IPS DF 6.9 (cell line): ENCODE results near the gene DDX43.

Experiments used
- DNase-seq: peaks from one replicate; pipeline ENCODE4 v3.0.0-alpha.2; 2013; ENCODE audit warnings: low read depth, low spot score
- H3K27ac ChIP-seq: one replicate; pipeline ENCODE4 v1.5.1; 2013; ENCODE audit warnings: low read length, control low read depth
- H3K27me3 ChIP-seq: 2 replicates; pipeline ENCODE4 v1.6.1; 2013; ENCODE audit warnings: mild to moderate bottlenecking, low read length; ENCODE audit not compliant: control insufficient read depth, insufficient read depth
- H3K36me3 ChIP-seq: 2 replicates; pipeline ENCODE4 v1.6.1; 2013; ENCODE audit warnings: low read length; ENCODE audit not compliant: control insufficient read depth, insufficient read depth
- H3K4me1 ChIP-seq: 2 replicates; pipeline ENCODE4 v1.6.1; 2013; ENCODE audit warnings: low read length; ENCODE audit not compliant: control insufficient read depth, insufficient read depth
- H3K4me3 ChIP-seq: 2 replicates; pipeline ENCODE4 v1.5.1; 2013; ENCODE audit warnings: mild to moderate bottlenecking, low read length
- H3K9me3 ChIP-seq: 2 replicates; pipeline ENCODE4 v1.6.1; 2013; ENCODE audit warnings: low read length, inconsistent platforms; ENCODE audit not compliant: control insufficient read depth, insufficient read depth
- WGBS: extraction: QIAGEN DNeasy Blood & Tissue Kit; methylation state at CpG from one replicate; pipeline ENCODE4 v1.1.7; 2013; ENCODE audit warnings: mixed read lengths, missing lambda C conversion rate; ENCODE audit not compliant: insufficient read length, insufficient coverage; 5-methylcytosine and 5-hydroxymethylcytosine counted together

Gene DDX43

DNA sequence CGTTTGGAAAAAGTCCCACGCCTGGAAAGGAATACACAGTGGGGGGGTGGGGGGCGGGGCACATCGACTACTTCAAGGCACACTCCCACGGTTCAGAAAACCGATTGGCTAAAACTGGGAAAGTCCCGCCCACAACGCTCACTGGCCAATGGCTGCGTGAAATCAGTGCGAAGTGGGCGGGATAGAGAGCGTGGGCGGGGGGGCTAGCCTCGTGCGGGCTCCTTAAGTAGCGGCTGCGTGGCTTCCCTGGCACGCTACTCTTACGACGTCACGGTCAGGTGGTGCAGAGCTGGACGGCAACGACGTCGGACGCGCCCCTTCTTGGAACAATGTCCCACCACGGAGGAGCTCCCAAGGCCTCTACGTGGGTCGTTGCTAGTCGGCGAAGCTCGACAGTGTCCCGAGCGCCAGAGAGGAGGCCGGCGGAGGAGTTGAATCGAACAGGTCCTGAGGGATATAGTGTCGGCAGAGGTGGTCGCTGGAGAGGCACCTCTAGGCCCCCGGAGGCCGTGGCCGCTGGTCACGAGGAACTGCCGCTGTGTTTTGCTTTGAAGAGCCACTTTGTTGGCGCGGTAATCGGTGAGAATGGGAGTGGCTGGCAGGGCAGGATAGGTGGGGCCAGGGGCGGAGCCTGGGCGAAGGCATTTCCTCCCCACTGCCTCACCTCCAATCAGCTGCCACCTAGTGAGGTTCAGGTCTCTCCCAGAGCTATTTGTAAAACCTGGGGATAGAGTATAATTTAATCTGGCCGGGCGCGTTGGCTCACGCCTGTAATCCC lies at the start of gene DDX43:
Gene DDX43, plus strand, starts transcription at position 252 of the 778 bp plus-strand sequence. Its CDS starts 78 bp downstream, at position 330.
- Histone ChIP-seq H3K4me3 (no peak within 1 kb of the TSS), H3K9me3 (no peaks in the 10 kb centered on the region), H3K4me1 (peaks cover 1% of the 10 kb centered on the region; the same call in 1 of the 2 replicates), H3K27me3 (no peaks in the 10 kb centered on the region), H3K36me3 (no peaks in the 10 kb centered on the region), H3K27ac (no peak within 1 kb of the TSS)
- WGBS = no CpG with 5 or more reads among the region's 54 CpGs
- no peak for DNase-seq

DNA sequence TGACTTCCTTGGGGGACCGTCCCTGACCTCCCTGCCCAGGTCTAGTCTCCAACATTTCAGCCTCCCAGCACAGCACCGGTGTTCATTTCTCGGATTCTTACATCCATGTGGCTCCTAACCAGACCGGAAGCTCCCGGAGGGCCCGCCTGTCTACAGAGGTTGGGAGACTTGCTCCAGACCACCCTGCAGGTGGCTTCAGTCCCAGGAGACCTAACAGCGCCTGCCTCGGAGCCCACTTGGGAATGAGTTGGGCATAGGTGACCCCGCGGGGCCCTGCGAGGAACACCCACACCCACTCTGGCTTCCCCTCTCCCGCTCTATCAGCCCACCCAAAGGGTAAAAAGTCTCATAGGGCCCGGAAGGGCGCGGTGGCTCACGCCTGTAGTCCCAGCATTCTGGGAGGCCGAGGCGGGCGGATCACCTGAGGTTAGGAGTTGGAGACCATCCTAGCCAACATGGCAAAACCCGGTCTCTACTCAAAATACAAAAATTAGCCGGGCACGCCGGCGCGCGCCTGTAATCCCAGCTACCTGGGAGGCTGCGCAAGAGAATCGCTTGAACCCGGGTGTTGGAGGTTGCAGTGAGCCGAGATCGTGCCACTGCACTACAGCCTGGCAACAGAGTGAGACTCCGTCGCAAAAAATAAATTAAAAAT lies 46.0 kb upstream of the DDX43 start:
- no peak overlapping the region for H3K27ac ChIP-seq
- H3K4me3 ChIP-seq = no peak overlapping the region
- H3K9me3 ChIP-seq = no peaks in the 10 kb centered on the region
- DNase-seq = no peak
- WGBS = no CpG with 5 or more reads among the region's 33 CpGs
- H3K4me1 ChIP-seq = peaks cover 5% of the 10 kb centered on the region; the same call in 1 of the 2 replicates
- no peaks in the 10 kb centered on the region for H3K36me3 ChIP-seq
- H3K27me3 ChIP-seq = no peaks in the 10 kb centered on the region

DNA sequence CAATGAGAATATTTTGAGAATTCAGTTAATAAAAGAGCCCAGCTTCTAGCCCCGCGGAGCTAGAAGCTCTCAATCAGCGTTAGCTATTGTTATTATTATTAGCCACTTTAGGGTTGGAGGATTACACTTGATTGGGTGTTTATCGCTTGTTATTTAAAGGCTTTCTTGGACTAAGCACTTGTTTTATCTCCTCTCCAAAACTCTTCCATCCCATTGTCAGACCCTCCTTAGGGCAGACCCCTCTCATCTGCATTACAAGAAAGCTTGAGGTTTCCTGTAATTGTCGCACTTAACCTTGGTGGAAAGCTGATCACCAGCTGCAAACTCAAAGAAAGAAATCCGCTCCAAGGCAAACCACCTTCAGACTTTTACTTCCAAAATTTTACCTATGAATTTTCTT lies 45.3 kb upstream of the DDX43 start:
- H3K9me3 ChIP-seq = no peaks in the 10 kb centered on the region
- peaks cover 5% of the 10 kb centered on the region for H3K4me1 ChIP-seq
- H3K27ac ChIP-seq = no peak overlapping the region
- H3K36me3 ChIP-seq = no peaks in the 10 kb centered on the region; the same call in 1 of the 2 replicates
- DNase-seq = peak; percentile 85
- no peak overlapping the region for H3K4me3 ChIP-seq
- no peaks in the 10 kb centered on the region for H3K27me3 ChIP-seq
- no CpG with 5 or more reads among the region's 6 CpGs for WGBS

DNA sequence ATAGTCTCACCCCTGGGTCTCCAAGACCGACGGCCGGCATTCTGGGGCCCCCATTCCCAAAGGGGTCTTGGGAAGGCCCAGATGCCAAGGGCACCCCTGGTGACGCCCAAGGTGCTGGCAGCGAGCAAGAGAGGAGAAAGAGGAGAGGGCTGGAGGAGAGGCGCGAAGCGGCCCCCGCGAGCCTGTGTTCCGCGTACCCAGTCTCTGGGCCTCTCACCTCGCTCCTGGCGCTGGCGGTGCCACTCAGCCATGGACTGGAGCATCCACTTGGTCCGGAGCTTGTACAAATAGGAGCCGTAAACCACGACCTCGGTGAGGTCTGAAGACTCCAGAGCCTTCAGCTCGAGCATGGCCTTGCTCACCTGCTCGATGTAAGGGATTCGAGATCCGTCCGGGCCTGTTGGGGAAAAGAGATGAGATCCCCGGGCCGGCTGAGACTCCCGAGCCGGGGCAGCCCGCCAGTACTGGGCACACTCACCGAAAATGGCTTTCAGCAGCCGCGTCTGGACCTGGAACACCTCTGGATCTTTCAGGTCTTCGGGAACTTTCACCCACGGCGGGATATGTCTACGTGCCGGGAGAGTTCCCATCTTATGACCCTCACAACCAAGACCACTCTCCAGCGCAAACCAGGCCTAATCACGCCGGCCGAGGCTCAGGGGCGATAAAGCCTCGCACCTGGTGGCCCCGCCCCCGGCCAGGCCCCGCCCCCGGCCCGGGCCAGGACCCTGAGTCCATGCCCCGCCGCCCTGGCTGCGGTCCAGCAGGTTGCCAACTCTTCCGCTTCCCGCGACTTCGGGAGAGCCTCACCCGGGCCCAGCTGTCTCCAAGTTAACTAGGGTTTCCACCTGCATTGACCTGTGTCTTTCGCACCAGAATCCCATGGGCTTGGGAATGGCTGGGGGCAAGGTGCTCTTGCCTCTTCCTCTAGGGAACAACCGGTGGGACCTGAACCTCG lies 40.7 kb upstream of the DDX43 start, which contains the start of gene DPPA5:
Gene DPPA5, minus strand, starts transcription at position 641 of the 958 bp plus-strand sequence. Its CDS starts 51 bp downstream, at position 590.
- DNase-seq = no peak
- H3K4me3 ChIP-seq = no peak within 1 kb of the TSS
- H3K27ac ChIP-seq = no peak within 1 kb of the TSS
- WGBS = no CpG with 5 or more reads among the region's 59 CpGs
- no peaks in the 10 kb centered on the region for H3K9me3 ChIP-seq
- H3K27me3 ChIP-seq = no peaks in the 10 kb centered on the region
- no peaks in the 10 kb centered on the region; the same call in 1 of the 2 replicates for H3K36me3 ChIP-seq
- peaks cover 5% of the 10 kb centered on the region for H3K4me1 ChIP-seq

DNA sequence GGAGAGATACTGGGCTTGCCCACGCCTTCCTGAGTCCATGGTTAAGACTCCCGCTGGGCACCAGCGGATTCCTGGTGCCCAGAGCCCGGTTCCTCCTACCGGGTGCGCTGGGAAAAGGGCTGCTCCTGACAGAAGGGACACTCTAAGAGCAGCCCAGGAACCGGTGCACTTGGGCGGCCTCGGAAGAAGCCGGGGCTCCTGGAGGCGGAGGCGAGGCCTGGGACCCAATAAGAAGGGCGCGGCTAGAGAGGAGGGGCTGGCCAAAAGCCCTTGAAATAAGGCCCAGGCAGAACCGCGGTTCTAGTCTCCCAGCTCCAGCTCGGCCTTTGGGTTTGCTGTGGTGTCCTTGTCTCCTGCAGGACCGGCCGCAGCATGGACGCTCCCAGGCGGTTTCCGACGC lies 32.3 kb upstream of the DDX43 start, which contains the start of gene KHDC3L:
Gene KHDC3L, plus strand, starts transcription at position 301 of the 400 bp plus-strand sequence. Its CDS starts 72 bp downstream, at position 373.
- Histone ChIP-seq H3K9me3 (no peaks in the 10 kb centered on the region), H3K4me3 (no peak within 1 kb of the TSS), H3K27me3 (no peaks in the 10 kb centered on the region), H3K4me1 (no peaks in the 10 kb centered on the region), H3K27ac (no peak within 1 kb of the TSS), H3K36me3 (no peaks in the 10 kb centered on the region)
- DNase-seq = no peak
- no CpG with 5 or more reads among the region's 23 CpGs for WGBS

DNA sequence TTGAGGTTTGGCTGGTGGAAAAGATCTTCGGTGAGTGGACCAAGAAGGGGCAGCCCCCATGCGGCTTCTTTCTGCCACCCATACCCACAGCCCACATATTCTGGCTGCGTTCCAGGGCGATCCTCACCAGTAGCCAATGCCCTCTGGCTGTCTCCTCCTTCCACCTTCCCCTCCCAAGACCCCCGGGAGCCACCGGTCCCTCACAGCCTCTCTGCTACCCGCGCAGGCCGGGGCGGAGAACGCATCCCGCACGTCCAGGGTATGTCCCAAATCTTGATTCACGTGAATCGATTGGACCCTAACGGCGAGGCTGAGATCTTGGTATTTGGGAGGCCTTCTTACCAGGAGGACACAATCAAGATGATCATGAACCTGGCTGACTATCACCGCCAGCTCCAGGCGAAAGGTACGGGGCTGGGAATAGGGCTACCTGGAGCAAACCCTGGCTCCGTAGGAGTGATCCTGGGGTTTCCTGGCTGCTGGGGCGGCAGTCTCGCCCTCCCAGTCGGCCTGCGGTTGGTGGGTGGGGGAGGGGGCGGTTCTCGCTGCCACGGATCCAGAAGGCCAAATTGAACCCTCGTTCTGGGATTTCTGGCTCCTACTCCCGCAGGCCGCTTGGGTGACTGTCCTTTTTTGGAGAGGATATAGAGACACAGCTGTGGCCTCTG lies 31.6 kb upstream of the DDX43 start:
- DNase-seq = no peak
- no peak overlapping the region for H3K4me3 ChIP-seq
- WGBS = no CpG with 5 or more reads among the region's 31 CpGs

DNA sequence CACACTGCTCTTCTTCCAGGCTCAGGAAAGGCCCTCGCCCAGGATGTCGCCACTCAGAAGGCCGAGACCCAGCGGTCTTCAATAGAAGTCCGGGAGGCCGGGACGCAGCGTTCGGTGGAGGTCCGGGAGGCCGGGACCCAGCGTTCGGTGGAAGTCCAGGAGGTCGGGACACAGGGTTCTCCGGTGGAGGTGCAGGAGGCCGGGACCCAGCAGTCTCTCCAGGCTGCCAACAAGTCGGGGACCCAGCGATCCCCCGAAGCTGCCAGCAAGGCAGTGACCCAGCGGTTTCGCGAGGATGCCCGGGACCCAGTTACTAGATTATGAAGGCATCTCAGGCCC lies 31.1 kb upstream of the DDX43 start:
- Histone ChIP-seq H3K9me3 (no peaks in the 10 kb centered on the region), H3K27ac (no peak overlapping the region), H3K4me1 (no peaks in the 10 kb centered on the region), H3K36me3 (no peaks in the 10 kb centered on the region), H3K27me3 (no peaks in the 10 kb centered on the region), H3K4me3 (no peak overlapping the region)
- whole genome bisulfite sequencing = no CpG with 5 or more reads among the region's 23 CpGs
- no peak for DNase-seq

More for the DNA sequence above, 31.6 kb upstream of the DDX43 start:
- Histone ChIP-seq H3K27ac (no peak overlapping the region), H3K36me3 (no peaks in the 10 kb centered on the region), H3K4me1 (no peaks in the 10 kb centered on the region), H3K27me3 (no peaks in the 10 kb centered on the region), H3K9me3 (no peaks in the 10 kb centered on the region)

DNA sequence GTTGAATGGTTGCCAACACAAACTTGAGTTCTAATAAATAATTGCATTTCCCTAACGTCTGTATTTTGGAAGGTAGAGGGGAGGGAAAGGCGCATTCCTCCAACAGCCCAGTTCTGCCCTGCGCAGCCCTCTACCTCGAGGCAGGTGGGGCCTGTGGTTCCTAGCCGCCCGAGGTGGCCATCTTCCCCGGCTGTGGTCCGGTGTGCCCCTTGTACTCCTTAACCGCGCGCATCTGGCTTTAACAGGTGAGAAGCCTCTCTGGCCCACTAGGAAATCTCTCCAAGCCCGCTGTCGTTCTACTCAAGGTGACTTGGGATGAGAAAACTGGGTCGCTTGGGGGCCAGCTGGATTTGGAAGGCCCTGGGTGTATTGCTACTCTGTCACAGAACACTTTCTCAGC lies 30.5 kb upstream of the DDX43 start:
- Histone ChIP-seq H3K36me3 (no peaks in the 10 kb centered on the region), H3K27ac (no peak overlapping the region), H3K9me3 (no peaks in the 10 kb centered on the region), H3K4me3 (no peak overlapping the region), H3K27me3 (no peaks in the 10 kb centered on the region), H3K4me1 (no peaks in the 10 kb centered on the region)
- DNase-seq = no peak
- WGBS = no CpG with 5 or more reads among the region's 14 CpGs

DNA sequence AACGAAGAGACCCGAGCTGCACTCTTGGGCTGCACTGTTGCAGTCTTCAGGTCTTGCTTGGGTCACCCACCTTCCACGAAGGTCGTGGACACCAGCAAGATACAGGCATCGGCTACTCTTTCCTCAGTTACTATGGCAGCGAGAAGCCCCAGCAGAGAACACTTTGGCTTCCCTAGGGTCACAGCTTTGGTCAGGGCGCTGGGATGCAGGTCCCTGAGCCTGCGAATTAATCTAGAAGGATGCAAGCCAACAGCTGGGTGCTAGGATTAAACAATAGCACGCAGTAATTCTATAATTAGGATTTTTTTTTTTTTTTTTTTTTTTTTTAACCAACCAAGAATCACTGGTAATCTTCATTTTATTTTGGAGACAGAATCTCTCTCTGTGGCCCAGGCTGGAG lies 30.1 kb upstream of the DDX43 start:
- Histone ChIP-seq H3K27ac (no peak overlapping the region), H3K9me3 (no peaks in the 10 kb centered on the region), H3K36me3 (no peaks in the 10 kb centered on the region), H3K4me3 (no peak overlapping the region), H3K4me1 (no peaks in the 10 kb centered on the region), H3K27me3 (no peaks in the 10 kb centered on the region)
- DNase-seq = no peak
- WGBS = no CpG with 5 or more reads among the region's 9 CpGs
